Measurements from ENCODE around the gene PPEF2. TPM values are rescaled to one million over a fixed set of nuclear protein-coding genes. Genes with fewer than 3 reads are reported as not detected.

PPEF2 gene
- total RNA-seq, 1 donor from 2014 or later: not detected

DNA sequence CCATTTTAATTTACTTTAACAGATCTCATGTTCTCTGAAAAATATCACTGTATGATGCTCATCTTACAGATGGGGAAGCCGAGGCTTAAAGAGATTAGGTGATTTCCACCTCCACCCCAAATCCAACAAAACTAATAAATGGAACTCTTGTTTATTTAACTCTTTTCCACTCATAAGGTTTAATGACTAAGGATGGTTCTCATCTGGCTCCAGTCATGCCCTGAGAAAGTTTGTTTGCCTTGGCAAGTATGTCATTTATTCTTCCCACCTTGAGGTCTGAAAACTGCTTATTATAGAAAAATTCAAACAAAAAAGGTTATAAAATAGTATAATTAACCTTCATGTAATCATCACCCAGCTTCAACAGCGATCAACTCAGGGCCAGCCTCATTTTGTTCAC lies 56.3 kb downstream of the PPEF2 start:
- intact Hi-C loops (cut with DNase I): no loop called here
- DNase-seq: no peak
- no peak for ATAC-seq (ENCODE audit: poor library complexity)

DNA sequence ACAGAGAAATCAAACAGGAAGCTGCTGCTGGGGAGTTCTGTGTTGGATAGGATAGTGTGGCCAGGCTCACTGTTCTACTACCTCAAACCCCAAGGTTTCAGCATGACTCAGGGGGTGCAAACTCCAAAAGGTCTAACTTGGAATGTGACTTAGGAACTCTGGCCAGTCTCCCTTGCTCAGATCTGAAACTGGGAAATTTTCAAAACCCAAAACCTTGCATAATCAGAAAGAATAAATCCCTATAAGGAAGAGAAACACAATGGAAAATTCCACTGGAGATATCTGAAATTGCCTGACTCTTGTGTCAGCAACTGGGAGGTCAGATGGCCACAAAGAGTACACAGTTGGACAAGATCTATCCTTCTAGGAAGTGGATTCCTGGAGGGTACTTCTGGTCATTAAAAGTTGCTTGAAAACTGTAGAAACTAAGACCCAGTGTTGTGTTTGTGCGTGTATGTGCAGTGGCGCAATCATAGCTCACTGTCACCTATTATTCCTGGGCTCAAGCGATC lies 58.0 kb downstream of the PPEF2 start:
- DNase-seq (no peak), ATAC-seq (ENCODE audit: poor library complexity) (peak; percentile 11)
- intact Hi-C loops (cut with DNase I): no loop called here

DNA sequence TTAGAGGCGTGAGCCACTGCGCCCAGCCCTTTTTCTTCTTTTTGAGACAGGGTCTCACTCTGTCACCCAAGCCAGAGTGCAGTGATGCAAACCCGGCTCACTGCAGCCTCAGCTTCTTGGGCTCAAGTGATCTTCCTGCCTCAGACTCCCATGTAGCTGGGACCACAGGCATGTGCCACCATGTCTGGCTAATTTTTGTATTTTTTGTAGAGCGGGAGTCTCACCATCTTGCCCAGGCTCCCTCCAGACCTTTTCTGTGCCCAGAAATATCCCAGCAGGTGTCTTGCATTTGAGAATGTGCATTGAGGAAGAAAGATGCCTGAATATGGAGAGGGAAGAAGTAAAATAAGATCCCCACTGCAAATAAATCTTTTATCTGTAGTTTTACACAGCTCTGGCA lies 58.7 kb downstream of the PPEF2 start:
- intact Hi-C loops (cut with DNase I): no loop called here
- no peak for ATAC-seq (ENCODE audit: poor library complexity)
- no peak for DNase-seq

DNA sequence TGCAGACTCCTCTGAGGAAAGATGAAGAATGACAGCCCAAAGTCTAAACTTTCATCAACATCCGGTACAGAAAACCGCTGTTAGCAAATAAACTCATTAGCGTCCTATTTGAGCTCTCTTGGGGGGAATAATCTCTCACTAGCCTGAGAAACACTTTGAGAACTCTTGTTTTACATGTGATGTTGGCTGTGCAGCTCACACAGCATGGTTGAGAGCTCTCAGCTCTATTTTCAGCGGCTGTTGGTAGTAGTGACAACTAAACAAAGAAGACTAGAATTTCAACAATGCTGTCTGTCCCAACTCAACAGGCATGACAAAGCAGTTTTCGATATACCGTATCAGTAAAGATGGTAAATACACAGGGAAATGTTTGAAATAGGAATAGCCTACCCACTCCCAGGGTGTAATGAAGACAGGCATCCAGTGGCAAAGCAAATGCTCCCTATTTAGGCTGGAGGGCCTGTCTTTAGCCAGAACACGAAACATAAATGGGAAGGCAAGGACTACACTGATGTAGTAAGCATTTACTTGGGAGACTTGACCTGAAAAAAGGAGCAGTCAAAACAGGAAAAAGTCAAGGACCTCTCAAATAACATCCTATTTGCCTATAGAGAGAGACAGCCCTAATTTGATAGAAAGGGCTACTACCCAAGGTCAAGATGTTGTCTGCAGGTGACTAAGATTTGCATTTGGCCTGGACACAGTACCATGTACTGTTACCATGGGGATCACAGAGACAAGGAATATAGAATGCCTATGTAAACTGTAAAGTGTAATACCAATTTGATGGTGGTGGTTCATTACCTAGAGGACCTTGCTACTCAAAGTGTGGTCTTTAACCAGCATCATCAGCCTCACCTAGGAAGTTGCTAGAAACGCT lies 60.4 kb downstream of the PPEF2 start:
- intact Hi-C loops (cut with DNase I): no loop called here

DNA sequence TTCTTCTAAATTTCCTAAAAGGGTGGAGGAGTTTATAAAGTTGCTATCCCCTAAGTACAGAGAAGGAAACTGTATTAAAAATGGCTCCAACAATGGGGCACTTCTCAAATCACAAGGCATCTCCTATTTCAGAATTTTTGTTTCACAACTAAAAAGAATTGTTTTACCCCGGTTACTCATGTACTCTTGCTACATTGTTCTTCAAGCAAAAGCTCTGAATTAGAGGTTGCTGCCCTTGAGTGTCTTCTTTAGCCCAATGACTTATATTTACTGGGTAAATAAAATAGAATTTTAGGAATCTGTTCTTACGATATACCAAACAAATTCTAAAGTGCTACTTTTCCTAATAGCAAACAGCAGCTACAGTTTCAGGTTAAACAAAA lies 67.5 kb downstream of the PPEF2 start:
- no peak for DNase-seq

More for the DNA sequence above, 60.4 kb downstream of the PPEF2 start:
- peak; percentile 89 for ATAC-seq (ENCODE audit: poor library complexity)
- DNase-seq: no peak

DNA sequence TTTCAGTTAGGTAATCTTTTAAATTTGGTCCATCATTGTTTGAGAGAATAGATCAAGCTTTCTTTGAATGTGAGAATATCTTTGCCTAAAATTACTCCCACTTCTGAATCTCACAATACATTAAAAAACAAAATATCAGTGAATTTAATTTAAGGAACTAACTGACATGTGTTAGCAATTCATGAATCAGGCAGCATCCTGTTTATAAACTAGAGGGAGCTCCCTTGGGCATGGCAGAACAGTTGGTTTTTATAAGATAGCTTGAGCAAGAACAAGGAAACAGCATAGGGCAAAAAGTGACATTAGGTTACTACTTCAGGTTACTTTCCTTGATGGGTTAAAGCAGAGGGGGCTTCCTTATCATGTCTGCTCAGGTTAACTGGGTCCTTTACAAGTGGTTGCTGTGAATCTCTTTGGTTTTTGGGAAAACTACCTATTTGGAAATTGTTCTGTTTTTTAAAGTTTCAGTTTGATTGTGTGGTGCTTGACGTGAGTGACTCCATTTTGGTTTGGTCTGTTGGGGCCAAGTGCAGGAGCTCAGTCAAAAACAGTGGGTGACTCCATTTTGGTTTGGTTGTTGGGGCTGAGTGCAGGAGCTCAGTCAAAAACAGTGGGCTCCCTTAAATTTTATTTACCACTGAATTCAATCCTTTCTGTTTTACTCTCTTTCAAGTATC lies 68.0 kb downstream of the PPEF2 start:
- no peak for ATAC-seq (ENCODE audit: poor library complexity)
- DNase-seq: no peak
- intact Hi-C loops (cut with DNase I): no loop called here

More for the DNA sequence above, 67.5 kb downstream of the PPEF2 start:
- intact Hi-C loops (cut with DNase I): no loop called here
- no peak for ATAC-seq (ENCODE audit: poor library complexity)

DNA sequence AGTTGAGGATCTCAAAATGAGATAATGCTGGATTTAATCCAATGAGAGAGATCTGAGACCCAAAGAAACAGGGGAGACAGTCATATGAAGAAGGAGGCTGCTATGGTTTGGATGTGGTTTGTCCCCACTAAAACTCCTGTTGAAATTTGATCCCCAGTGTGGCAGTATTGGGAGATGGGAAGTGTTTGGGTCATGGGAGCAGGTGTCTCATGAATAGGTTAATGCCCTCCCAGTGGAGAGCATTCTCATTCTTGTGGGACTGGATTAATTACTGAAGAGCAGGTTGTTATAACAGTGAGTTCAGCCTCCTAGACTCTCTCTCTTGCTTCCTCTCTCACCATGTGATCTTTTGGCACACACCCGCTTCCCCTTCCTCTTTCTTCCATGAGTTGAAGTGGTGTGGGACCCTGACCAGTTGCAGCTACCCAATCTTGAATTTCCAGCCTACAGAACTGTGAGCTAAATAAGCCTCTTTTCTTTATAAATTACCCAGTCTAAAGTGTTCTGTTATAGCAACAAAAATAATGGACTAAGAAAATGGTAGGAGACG lies 70.3 kb downstream of the PPEF2 start:
- ATAC-seq (ENCODE audit: poor library complexity) (peak; percentile 46), DNase-seq (no peak)

DNA sequence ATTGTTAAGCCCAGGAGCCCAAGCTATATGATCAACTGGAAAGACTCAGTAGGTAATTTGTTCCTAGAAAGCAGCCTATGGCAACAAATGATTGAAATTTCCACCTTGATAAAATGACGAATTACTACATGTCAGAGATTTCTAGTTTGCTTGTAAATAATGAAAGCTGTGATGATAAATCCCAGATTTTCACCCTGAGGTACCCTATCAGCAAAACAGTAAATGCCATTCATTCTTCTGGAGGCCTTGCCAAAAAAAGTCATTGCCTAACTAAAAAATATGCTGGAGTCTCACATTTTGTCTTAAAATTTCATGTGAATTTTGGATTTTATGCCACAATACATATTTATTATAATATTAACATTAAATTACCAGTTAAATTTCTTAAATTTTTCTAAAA lies 71.3 kb downstream of the PPEF2 start:
- ATAC-seq (ENCODE audit: poor library complexity) (no peak), DNase-seq (no peak)
- intact Hi-C loops (cut with DNase I): no loop called here

More for the DNA sequence above, 70.3 kb downstream of the PPEF2 start:
- intact Hi-C loops (cut with DNase I): no loop called here

DNA sequence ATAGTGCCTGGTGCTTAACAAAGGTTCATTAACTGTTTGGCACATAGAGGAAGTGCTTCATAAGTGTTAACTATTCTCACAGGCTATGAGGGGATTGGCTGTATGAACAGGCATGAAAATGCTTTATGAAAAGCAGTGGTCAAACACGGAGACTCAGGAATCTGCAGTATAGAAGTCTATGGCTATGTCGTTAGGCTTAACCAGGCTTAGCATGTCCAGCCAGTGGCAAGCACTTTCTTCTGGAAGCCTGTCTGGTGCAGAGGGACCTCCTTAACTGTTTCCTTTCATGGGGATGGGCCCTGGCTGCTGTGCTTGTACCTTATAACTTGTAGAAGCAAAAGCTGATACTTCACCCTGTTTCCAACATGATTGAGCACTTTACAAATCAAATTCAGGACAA lies 78.4 kb downstream of the PPEF2 start:
- no peak for DNase-seq
- intact Hi-C loops (cut with DNase I): no loop called here
- ATAC-seq (ENCODE audit: poor library complexity): no peak

DNA sequence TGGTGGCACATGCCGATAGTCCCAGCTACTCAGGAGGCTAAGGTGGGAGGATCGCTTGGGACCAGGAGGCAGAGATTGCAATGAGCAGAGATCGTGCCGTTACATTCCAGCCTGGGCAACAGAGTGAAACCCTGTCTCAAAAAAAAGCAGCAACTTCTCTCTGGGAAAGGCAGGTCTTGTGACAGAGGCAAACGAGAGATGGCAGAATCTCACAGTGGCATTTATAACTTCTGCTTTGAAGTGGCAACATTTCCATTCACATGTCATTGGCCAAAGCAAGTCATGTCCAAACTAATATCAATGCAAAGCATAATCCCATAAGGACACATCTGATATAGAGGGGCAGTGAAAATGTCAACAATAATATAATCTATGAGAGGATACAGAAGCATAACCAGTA lies 79.8 kb downstream of the PPEF2 start:
- peak; percentile 31 for ATAC-seq (ENCODE audit: poor library complexity)
- intact Hi-C loops (cut with DNase I): no loop called here
- no peak for DNase-seq

DNA sequence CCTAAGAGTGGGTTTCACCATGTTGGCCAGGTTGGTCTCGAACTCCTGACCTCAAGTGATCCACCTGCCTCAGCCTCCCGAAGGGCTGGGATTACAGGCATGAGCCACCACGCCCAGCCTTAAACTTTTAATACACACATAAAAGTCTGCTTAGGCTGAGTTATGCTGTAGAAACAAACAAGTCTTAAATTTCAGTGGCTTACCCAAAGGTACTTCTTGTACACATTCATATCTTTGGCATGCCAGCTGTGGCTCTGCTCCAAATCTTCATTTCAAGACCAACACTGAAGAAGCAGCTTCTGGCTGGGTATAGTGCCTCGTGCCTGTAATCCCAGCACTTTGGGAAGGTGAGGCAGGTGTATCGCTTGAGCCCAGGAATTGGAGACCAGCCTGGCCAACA lies 80.3 kb downstream of the PPEF2 start:
- DNase-seq (no peak), ATAC-seq (ENCODE audit: poor library complexity) (no peak)
- intact Hi-C loops (cut with DNase I): no loop called here

DNA sequence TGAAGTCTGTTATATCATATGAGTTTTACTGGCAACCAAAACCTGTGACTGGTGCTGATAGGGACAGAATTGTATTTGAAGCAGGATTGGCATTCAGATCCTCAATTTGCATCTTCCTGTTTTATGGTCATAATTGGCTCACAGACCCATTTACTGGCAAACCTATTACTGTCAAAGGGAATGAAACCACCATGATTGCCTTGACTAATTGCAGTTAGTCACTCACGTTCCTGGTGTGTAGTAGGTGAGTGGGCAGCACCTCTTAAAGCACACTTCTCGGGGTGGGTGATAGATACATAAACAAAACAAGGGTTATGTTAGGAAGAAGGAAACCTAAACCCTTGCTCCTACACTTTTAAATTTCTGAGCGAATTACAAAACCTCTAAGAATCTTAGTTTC lies 81.0 kb downstream of the PPEF2 start:
- intact Hi-C loops (cut with DNase I): no loop called here
- DNase-seq: no peak

DNA sequence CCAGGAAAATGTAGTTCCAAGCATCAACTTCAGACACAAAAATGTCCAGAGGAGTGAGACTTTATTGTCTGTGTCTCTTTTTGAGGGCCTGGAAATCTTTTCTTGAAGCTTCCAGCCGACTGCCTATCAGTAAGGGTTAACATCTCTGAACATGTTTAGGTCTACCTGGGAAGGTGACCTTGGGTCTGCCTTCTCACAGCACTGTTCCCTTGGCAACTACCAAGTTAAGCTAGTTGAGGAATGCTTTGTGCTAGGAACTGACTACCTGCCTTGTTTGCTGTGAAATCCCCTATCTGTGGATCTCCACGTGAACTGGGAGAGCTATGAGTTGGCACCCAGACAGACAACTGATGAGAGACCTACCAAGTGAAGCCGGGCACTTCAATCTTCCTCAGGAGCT lies 81.6 kb downstream of the PPEF2 start:
- intact Hi-C loops (cut with DNase I): no loop called here
- ATAC-seq (ENCODE audit: poor library complexity): no peak
- no peak for DNase-seq

More for the DNA sequence above, 81.0 kb downstream of the PPEF2 start:
- no peak for ATAC-seq (ENCODE audit: poor library complexity)

DNA sequence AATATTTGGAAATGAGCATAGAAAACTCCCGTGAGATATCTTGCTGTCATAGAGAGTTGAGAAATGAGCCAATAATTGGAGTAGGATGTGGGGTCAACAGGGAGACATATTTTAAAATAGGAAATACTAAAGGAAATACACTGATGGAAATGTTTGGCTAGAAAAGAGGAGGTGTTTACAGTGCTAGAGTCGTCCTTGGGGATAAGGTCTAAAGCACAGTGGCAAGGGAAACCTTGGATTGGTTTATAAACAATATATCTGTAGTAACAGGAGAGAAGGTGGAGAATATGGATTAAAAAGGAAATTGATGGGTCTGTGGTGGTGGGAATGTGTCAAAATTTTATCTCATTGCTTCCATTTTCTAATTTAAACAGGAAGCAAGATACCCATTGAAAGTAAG lies 82.1 kb downstream of the PPEF2 start:
- DNase-seq (no peak), ATAC-seq (ENCODE audit: poor library complexity) (no peak)
- intact Hi-C loops (cut with DNase I): no loop called here

DNA sequence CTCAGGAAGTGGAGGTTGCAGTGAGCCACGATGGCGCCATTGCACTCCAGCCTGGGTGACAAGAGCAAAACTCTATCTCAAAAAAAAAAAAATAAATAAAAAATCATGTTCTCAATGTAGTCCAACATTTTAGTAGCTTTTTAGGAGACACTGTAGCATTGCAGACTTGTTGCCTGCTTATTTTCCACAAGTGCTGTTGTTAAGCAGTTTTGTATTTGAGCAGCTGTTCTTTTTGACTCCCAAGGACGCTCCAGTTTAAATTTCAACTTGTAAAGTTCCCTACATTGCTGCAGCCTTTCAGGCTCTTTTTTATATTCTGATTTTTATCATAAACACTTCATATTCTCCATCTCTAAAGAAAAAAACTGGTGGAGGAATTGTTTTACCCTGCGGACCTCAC lies 83.1 kb downstream of the PPEF2 start:
- no peak for ATAC-seq (ENCODE audit: poor library complexity)
- intact Hi-C loops (cut with DNase I): no loop called here
- no peak for DNase-seq

DNA sequence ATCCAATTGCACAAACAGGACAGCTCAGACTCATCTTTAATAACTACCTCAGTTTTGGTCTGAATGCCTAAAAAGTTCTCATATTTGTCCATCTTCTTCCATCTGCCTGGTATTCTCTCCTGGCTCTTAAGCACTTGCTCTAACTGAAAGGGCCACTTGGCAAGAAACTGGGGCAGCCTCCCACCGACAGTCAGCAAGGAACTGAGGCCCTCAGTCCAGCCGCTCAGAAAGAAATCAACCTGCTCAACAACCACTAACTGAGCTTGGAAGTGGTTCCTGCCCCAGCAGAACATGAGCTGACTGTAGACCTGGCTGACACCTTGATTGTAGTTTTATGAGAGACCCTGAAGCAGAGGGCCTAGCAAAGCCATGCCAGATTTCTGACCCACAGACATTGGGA lies 84.4 kb downstream of the PPEF2 start:
- intact Hi-C loops (cut with DNase I): no loop called here
- no peak for ATAC-seq (ENCODE audit: poor library complexity)
- no peak for DNase-seq
